ENCODE results near the gene FBXO31. TPM values are rescaled to one million over a fixed set of nuclear protein-coding genes. Genes with fewer than 3 reads are reported as not detected.

Gene FBXO31
- total and polyA plus RNA-seq, 2 donors (not counting 1 experiment from before 2014, with no cell fraction given) = 17.8 to 32.9 TPM

DNA sequence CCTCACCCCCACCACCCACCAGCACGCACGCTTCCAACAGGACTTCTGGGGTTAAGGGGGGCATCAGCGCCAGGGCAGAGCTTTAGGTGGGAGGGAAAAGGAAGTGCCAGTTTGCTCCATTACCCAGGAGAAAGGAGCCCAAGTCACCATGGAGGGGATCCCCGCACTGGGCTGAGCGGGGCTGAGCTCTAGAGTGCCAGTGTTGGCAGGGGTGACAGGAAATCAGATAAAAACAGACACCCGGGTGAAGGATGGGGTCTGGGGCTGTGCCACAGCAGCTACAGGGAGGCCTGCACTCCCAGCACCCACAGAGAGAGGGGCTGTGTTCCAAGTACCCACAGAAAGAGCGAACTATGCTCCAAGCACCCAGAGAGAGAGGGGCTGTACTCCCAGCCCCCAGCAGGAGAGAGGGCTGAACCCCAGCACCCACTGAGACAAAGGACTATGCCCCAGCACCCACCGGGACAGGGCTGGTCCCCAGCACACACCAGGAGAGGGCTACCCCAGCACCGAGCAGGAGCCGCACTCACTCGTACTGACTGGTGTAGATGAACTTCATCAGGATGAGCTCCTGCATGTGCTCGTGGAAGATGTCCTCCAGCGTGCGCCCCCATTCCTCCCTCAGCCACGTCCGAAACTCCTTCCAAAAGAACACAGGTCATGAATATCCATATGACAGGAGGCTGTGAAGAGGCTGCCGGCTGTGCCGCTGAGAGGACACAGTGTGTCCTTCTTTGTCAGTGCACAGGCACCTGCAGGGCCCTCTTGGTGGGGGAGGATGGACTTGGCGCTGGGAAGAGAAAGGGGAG, 47.7 kb downstream of the FBXO31 start:
- Histone ChIP-seq H2AFZ (ENCODE audit: insufficient read depth, low read depth, low read length, poor library complexity, severe bottlenecking) (no peak overlapping the region), H3K79me2 (ENCODE audit: control insufficient read depth, insufficient read depth, low read length) (peaks cover 7% of the 10 kb centered on the region), H3K36me3 (replicated peaks in 1 of 2; ENCODE audit: control extremely low read depth in 1 of 2, control insufficient read depth in 1 of 2, extremely low read depth in 1 of 2, insufficient read depth in 2 of 2, low read length in 1 of 2) (peaks cover 0 to 42% of the 10 kb centered on the region in 2 experiments), H3K9ac (ENCODE audit: low read length) (no peak overlapping the region), H3K27ac (ENCODE audit: low read length in 2 of 2) (no peak overlapping the region), H3K4me3 (ENCODE audit: control extremely low read depth in 1 of 5, extremely low read depth in 1 of 5, insufficient read depth in 1 of 5, low read depth in 2 of 5, low read length in 4 of 5) (no peak overlapping the region), H3K4me1 (ENCODE audit: control insufficient read depth in 2 of 2, insufficient read depth in 2 of 2, low read length in 2 of 2) (peaks cover 11% of the 10 kb centered on the region in 2 donors), H3K9me3 (ENCODE audit: control extremely low read depth in 1 of 3, control insufficient read depth in 2 of 3, insufficient read depth in 1 of 3, low read length in 2 of 3) (no peaks in the 10 kb centered on the region), H3K4me2 (replicated peaks; ENCODE audit: low read depth, low read length, poor library complexity, severe bottlenecking) (no peak overlapping the region), H4K20me1 (ENCODE audit: control insufficient read depth, insufficient read depth, low read length, poor library complexity, severe bottlenecking) (no peaks in the 10 kb centered on the region), H3K27me3 (replicated peaks in 1 of 4; ENCODE audit: control extremely low read depth in 1 of 4, control insufficient read depth in 3 of 4, insufficient read depth in 4 of 4, low read length in 3 of 4) (no peaks in the 10 kb centered on the region)
- intact Hi-C loops (cut with micrococcal nuclease) = no loop called here
- WGBS (ENCODE audit: insufficient coverage) = 91% methylated on average over 12 of the region's 19 CpGs
- Mint-ChIP-seq H3K4me3 (no peak overlapping the region), H3K27me3 (no peaks in the 10 kb centered on the region), H3K9me3 (ENCODE audit: insufficient read depth) (no peaks in the 10 kb centered on the region), H3K4me1 (peaks cover 12% of the 10 kb centered on the region), H3K27ac (no peak overlapping the region)
- ATAC-seq (ENCODE audit: low read depth) (no peak), DNase-seq (no peak)
- no peak for TF ChIP-seq EZH2 (IDR thresholded peaks at IDR 0.05; ENCODE audit: borderline replicate concordance, insufficient read depth, low read depth, low read length, poor library complexity, severe bottlenecking)
- TF ChIP-seq, protein P1, sequence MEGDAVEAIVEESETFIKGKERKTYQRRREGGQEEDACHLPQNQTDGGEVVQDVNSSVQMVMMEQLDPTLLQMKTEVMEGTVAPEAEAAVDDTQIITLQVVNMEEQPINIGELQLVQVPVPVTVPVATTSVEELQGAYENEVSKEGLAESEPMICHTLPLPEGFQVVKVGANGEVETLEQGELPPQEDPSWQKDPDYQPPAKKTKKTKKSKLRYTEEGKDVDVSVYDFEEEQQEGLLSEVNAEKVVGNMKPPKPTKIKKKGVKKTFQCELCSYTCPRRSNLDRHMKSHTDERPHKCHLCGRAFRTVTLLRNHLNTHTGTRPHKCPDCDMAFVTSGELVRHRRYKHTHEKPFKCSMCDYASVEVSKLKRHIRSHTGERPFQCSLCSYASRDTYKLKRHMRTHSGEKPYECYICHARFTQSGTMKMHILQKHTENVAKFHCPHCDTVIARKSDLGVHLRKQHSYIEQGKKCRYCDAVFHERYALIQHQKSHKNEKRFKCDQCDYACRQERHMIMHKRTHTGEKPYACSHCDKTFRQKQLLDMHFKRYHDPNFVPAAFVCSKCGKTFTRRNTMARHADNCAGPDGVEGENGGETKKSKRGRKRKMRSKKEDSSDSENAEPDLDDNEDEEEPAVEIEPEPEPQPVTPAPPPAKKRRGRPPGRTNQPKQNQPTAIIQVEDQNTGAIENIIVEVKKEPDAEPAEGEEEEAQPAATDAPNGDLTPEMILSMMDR (IDR thresholded peaks at IDR 0.05) = no peak
- ChIA-PET CTCF (no interaction called here), POLR2A (no interaction called here)
